Measurements from ENCODE around the gene VPS52.
A peak's percentile ranks its signal among the peaks of the same experiment; 100 is the strongest.
"Not testable (repeated sequence)": the region's sequence is repeated elsewhere in the genome, so short reads cannot be mapped to it uniquely, and the experiment has no call there.

The VPS52 gene

DNA sequence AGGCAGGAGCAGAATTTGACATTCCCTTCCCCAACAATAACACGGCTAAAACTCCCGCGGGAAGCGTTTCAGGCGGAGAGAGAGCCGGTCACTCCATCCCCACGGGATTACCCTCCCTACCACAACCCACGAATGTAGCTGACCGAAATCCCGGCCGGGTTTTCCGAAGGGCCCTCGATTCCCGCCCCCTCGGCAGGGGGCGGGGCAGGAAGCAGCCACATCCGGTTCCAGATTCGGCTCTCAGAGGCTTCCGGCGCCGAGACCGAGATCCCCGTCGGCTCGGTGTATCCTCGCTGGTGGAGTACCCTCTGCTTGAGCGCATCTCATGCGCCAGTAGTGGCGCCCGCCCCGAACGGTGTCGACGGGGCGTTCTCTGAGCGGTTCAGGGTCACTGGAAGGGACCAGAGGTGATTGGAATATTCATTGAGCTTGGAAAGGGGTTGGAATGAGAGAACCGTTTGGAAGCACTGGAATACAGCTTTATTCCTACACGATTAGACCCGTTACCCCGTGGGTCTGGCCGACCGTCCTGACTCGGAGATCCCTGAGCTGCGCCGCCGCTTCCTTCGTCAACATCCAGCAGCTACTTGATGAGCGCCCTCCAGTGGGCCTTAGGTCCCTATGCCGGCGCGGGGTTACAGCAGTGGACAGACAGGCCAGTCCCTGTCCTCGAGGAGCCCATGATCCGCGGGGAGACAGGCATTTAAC lies 27.7 kb upstream of the VPS52 start:
- peak; percentile 92 for DNase-seq

- peak; percentile 73 for DNase-seq
Observed at GRCh38 chr6:33298773-33299236, 27.1 kb upstream of the VPS52 start, which contains the start of gene RGL2. RGL2 (minus strand) TSS chr6:33298942; CDS start chr6:33298610, 332 bp downstream.

DNA sequence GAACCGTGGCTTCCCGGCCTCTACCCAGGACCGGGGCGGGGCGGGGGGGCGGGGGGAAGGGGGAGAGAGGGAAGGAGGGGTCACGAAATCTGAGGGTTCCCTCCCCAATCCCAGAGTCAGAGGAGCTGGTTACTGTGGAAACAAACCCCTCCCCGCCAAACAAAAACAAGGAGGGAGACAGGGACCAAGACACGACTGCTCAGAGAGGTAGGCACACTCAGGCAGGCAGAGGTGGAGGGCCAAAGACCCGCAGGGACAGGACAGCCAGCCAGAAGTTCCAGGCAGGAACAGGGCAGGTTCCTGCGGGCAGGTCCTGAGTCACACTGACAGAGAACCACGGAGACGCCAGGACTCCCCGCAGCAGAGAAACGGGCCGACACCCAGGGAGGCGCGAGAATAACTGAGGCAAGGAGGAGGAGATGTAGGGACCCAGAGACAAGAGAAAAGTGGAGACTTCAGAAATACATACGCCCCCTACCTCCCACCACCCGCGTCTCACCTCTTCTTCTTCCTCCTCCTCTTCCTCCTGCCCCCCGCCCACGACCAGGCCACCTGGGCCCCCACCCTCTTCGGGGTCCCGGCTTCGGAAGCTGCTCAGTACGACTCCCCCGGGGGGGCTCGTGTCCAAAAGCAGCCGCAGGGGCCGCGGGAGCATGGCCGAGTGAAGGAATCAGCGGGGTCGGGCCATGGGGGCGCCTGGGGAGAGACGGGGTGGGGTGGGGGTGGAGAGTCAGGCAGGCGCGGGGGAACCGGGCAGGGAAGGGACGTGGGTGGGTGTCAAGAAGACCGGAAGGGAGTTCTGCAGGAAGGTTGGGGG lies 26.5 kb upstream of the VPS52 start:
- DNase-seq = peak; percentile 86

DNA sequence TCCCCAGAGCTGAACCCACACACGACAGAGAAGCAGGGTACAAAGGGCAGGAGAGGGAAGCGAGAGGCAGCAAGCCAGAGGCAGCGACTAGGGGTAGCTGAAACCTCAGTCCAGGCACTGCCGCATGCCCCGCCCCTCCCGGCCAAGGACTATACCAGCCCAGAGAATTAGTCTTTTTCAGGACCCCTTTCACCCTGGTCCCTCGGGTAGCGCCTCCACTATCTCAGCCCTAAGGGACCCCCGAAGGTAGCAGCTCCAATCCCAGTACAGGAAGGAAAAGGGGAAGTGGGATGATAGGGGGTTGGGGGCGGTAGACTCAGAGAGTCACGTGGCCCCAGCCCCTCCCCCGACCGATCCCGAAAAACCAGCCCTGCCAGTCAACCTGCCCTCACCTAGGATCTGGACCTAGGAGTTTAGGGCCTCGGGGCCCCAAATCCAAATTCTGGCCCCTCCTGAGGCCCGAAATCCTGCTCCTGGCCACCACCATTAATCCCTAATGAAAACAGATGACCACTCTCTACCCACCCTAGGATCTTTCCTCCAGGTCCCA lies 25.8 kb upstream of the VPS52 start:
- DNase-seq = no peak

GRCh38 chr6:33296797-33297405 lies 25.2 kb upstream of the VPS52 start:
- DNase-seq = no peak

GRCh38 chr6:33295621-33296369 lies 24.1 kb upstream of the VPS52 start:
- no peak for DNase-seq

DNA sequence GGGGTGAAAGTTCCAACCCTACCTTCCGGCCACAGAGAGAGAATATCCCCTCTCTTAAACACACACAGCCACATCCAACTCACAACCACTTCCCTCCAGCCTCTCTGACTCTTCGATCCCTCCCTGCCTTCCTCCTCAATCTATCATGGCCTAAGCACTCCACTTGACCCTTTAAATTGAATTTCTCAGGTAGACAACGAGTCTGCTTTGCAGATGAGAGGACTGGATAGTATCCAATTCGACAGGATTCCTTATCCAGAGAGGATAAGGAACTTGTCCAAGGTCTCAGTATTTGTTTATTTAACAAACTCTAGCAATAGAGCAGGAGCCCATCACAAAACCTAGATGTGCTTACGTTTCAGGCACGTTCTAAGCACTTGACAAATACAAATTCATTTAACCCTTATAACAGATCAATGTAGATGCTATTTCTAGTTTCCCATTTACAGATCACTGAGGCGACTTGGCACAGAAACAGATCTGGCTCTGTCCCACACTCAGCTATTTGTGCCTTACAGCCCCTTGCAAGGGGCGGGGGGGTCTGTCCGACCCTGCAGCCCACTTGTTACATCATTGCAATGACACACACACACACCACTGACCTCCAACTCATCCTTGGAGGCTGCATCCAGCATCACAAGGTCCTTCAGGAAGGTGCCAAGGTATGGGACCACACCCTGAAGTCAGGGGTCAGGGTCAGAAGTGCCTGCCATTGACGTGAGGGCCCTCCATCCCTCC lies 22.6 kb upstream of the VPS52 start:
- DNase-seq = no peak

DNA sequence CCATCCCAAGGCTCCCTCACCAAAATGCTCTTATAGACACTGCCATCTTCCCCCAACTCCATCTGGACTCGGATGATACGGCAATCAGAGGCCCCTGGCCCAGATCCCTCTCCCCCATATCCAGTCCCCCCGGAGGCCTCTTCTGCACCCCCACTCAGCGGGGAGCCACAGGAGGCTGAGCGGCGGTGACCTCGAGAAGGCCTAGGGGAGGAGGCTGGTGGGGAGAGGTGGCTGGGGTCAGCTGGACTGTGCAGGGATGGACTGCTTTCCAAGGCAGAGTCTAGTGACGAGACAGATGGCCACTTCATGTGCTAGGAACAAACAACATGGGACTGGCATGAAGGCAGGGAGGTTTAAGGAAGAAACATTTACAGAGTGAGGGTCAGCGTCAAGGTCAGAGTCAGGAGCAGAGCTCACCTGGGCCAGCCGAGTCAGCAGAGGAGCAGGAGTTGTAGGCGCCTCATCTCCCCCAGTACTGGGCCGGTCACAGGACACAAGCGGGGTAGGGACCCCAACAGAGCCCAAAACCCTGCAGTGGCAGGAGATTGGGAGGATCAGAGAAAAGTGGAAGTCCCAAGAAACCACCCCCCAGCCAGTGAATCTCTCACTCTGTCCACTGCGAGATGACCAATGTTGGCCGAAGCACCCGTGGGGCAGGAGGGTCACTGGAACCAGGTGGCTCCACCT lies 21.5 kb upstream of the VPS52 start:
- DNase-seq = no peak

- no peak for DNase-seq
Observed at GRCh38 chr6:33290459-33290858, 18.8 kb upstream of the VPS52 start.

- no peak for DNase-seq
Observed at GRCh38 chr6:33289784-33290315, 18.2 kb upstream of the VPS52 start.

DNA sequence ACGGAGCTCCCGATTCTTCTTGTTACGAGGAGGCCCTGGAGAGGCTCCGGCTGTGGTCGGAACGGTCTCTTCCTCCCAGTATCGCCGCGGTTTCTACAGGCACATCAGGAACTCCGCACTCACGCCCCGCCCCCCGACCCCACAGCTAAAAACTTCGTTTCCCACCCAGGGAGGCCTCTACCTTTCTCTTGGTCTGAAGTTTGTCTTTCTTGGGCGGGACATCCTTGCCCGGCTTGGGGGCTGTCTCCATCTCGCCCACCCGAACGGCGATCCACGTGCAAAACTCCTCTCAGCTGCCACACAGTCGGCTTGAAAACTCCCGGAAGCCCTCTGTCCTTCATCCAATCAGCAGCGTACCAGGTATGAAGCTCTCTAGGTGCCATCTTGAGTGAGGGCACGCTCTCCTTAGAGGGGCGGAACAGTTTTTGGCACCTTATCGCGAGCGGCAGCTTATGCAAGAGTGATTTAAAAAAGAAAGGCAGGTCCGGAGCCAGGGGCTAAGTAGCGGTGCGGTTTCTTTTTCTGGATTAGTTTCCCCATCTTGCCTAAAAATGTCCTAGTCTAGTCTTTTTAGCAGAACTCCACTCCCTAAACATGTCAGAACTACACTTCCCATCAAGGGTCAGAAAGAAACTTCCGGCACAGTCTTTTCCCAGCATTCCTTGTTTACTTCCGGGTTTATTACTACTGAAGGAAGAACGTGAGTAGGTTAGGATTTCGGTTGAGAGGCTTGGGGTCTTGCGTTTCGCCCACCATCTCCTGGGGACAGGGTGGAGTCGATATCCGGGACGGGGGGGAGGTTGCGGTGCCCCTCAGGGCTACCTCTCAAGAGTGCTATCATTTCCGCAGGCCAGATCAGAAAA lies 17.5 kb upstream of the VPS52 start, which contains the start of the genes PFDN6 and WDR46:
PFDN6 (plus strand) TSS at position 681 of the 863 bp plus-strand sequence. CDS start 256 bp downstream, outside the sequence.
WDR46 (minus strand) TSS at position 319 of the 863 bp plus-strand sequence; CDS start at position 250, 69 bp downstream.
- peak; percentile 82 for DNase-seq

GRCh38 chr6:33288141-33288920 lies 16.7 kb upstream of the VPS52 start:
- no peak for DNase-seq

DNA sequence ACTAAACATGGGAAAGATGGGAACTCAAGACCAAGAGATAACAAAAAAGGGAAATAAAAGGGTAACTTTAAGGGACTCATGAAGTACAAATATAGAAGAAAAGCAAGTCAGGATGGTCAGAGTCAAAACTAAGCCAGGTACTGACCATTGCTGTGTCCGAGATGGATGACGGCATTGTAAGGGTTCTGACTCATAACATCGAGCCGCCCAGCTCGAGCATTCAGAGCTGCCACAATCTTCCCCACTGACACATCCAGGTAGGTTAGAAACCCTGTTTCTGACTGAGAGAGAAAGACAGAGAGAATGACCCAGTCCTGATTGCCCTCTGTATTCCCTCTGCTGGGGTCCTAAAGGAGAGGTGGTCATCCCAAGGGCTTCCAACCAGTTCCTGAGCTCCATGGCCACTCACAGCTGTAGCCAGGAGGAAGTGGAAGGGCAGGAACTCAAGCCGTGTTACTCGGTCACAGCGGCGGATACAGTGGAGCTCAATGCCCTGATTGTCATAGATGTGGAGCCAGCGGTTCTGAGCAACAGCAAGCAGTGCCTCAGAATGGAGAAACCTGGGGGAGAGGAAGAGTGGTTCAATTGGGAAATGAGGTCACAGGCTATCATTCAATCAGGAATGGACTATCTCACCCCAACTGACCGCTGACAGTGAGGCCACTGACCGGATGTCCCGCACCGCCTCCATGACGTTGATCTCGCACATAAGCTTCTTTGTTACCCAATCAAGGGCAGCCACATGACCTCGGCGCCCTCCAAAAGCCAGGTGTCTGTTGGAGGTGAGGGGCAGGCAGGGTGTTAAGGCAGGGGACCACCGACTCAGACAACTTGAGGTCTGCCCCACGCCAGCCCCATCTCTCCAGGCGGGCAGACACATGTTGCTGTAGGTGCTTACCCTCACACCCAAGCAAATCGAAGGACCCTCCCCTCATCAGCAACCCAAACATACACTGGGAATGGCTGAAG lies 15.6 kb upstream of the VPS52 start:
- no peak for DNase-seq

DNA sequence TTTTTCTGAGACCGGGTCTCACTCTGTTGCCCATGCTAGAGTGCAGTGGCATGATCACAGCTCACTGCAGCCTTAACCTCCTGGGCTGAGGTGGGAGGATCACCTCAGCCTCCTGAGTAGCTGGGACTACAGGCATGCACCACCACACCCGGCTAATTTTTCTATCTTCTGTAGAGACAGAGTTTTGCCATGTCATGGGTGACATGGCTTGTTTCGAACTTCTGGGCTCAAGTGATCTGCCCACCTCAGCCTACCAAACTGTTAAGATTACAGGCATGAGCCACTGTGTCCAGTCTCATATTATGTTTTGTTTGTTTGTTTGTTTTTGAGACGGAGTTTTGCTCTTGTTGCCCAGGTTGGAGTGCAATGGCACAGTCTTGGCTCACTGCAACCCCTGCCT lies 13.5 kb upstream of the VPS52 start:
- not testable (repeated sequence) for DNase-seq

DNA sequence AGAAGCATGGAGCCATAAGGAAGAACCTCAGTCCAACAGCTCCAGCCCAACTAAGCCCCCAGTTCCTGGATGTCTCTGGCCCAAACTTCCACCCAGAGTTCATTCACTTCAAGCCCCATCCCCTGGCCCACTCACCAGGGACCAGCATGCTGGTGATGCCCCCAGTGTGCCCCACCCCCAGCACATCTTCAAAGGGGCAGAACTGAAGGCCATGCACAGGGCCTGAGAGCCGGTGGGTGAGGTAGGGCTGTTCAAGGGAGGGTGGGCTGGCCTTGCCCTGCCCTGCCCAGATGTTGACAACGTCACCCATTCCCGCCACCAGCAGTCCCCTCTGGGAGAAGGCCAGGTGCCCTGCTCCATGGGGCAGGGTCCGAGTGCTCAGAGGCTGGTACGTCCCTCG lies 8.9 kb upstream of the VPS52 start:
- no peak for DNase-seq

DNA sequence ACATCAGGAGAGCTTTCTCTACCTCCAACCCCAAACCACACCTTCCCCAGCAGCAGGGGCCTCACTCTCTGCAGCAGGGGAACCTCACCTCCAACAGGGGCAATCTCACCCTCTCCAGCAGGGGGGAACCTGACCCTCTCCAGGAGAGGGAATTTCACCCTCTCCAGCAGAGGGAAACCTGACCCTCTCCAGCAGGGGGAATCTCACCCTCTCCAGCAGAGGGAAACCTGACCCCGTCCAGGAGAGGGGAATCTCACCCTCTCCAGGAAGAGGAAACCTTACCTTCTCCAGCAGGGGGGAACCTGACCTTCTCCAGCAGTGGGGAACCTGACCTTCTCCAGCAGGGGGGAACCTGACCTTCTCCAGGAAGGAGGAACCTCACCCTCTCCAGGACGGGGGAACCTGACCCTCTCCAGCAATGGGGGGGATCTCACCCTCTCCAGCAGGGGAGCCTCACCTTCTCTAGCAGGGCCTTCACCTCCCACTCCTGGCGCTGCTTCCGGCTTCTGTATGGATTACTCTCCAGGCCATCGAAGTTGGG lies 8.4 kb upstream of the VPS52 start:
- DNase-seq = no peak

GRCh38 chr6:33279257-33279695 lies 7.6 kb upstream of the VPS52 start:
- no peak for DNase-seq
